OCI-LY3 (cell line): ENCODE data around the gene NUSAP1.

Experiments
- H2AFZ ChIP-seq: fragments of 200-600, 300-600 bp; shearing (Covaris generic); 2 replicates; pipeline ENCODE4 v1.6.0; 2014; ENCODE audit warnings: antibody characterized with exemption, low read depth, low read length
- H3K27ac ChIP-seq: fragments of 200-600, 300-600 bp; sonication (generic); 2 replicates; pipeline ENCODE4 v1.5.1; 2014; ENCODE audit warnings: mild to moderate bottlenecking, low read length, moderate library complexity, mixed read lengths
- H3K27me3 ChIP-seq: fragments of 200-600, 300-600 bp; sonication (generic); 2 replicates; pipeline ENCODE4 v1.6.1; 2014; ENCODE audit warnings: low read depth, low read length, mixed read lengths
- H3K36me3 ChIP-seq: fragments of 200-600, 300-600 bp; sonication (generic); replicated peaks from 2 replicates; pipeline ENCODE3; 2014; ENCODE audit warnings: low read depth, low read length, mixed read lengths
- H3K4me1 ChIP-seq: fragments of 300-600, 200-600 bp; sonication (generic); 2 replicates; pipeline ENCODE4 v1.6.1; 2014; ENCODE audit warnings: low read length, mixed read lengths
- H3K4me2 ChIP-seq: fragments of 200-600, 300-600 bp; sonication (generic); 2 replicates; pipeline ENCODE4 v1.6.1; 2014; ENCODE audit warnings: low read length, mixed read lengths
- H3K4me3 ChIP-seq: fragments of 300-600, 200-600 bp; sonication (generic); 2 replicates; pipeline ENCODE4 v1.5.1; 2014; ENCODE audit warnings: antibody characterized with exemption, mild to moderate bottlenecking, low read length, moderate library complexity
- H3K79me2 ChIP-seq: fragments of 300-600, 200-600 bp; shearing (Covaris generic); 2 replicates; pipeline ENCODE4 v1.6.1; 2014; ENCODE audit warnings: mild to moderate bottlenecking, low read length, mixed read lengths
- H3K9ac ChIP-seq: fragments of 300-600, 200-600 bp; shearing (Covaris generic); 2 replicates; pipeline ENCODE4 v1.6.0; 2014; ENCODE audit warnings: mild to moderate bottlenecking, low read length, moderate library complexity
- H3K9me3 ChIP-seq: fragments of 200-600, 300-600 bp; shearing (Covaris generic); 2 replicates; pipeline ENCODE4 v1.6.1; 2014; ENCODE audit warnings: low read length, mixed read lengths; ENCODE audit not compliant: insufficient read depth
- H4K20me1 ChIP-seq: fragments of 200-600, 300-600 bp; sonication (generic); 2 replicates; pipeline ENCODE4 v1.6.1; 2016; ENCODE audit warnings: low read length, mixed read lengths; ENCODE audit not compliant: insufficient read depth
- CTCF ChIP-seq: fragments of 200-600, 300-600 bp; sonication (generic); IDR thresholded peaks from 2 replicates; pipeline ENCODE4 v1.5.1; 2014; ENCODE audit warnings: antibody characterized with exemption, low read length, low read depth
- EZH2phosphoT487 ChIP-seq: fragments of 200-600 bp; shearing (Covaris generic); IDR thresholded peaks from 2 replicates; pipeline ENCODE4 v1.6.1; 2018; ENCODE audit warnings: antibody characterized with exemption, mixed run types, low read depth

NUSAP1 gene

GRCh38 chr15:41407341-41407740 lies 74.7 kb downstream of the NUSAP1 start:
- Histone ChIP-seq H3K27me3 (no peaks in the 10 kb centered on the region), H3K27ac (no peak overlapping the region), H3K4me3 (no peak overlapping the region), H3K4me2 (peak overlapping the region; percentile 39), H3K9me3 (no peaks in the 10 kb centered on the region), H3K4me1 (peaks cover 11% of the 10 kb centered on the region), H4K20me1 (no peaks in the 10 kb centered on the region), H3K79me2 (peaks cover 9% of the 10 kb centered on the region), H3K9ac (no peak overlapping the region), H2AFZ (peak overlapping the region; percentile 27; the same call in 1 of the 2 replicates), H3K36me3 (no peaks in the 10 kb centered on the region)
- TF ChIP-seq EZH2phosphoT487 (no peak), CTCF (no peak)

GRCh38 chr15:41408234-41408641 lies 75.6 kb downstream of the NUSAP1 start:
- Histone ChIP-seq H3K79me2 (peaks cover 4% of the 10 kb centered on the region), H3K36me3 (no peaks in the 10 kb centered on the region), H3K9me3 (no peaks in the 10 kb centered on the region), H3K27ac (no peak overlapping the region), H3K4me2 (no peak overlapping the region), H3K4me1 (peaks cover 7% of the 10 kb centered on the region), H3K4me3 (no peak overlapping the region), H3K9ac (no peak overlapping the region), H3K27me3 (no peaks in the 10 kb centered on the region), H2AFZ (no peak overlapping the region), H4K20me1 (no peaks in the 10 kb centered on the region)
- TF ChIP-seq CTCF (no peak), EZH2phosphoT487 (no peak)

- no peak overlapping the region for H3K4me2 ChIP-seq
- no peaks in the 10 kb centered on the region for H4K20me1 ChIP-seq
- no peaks in the 10 kb centered on the region for H3K27me3 ChIP-seq
- TF ChIP-seq EZH2phosphoT487 (no peak), CTCF (no peak)
- H3K79me2 ChIP-seq, result peaks cover 8% of the 10 kb centered on the region
- H3K4me3 ChIP-seq, result no peak overlapping the region
- no peaks in the 10 kb centered on the region for H3K9me3 ChIP-seq
- no peak overlapping the region for H2AFZ ChIP-seq
- peaks cover 3% of the 10 kb centered on the region for H3K36me3 ChIP-seq
- H3K27ac ChIP-seq, result no peak overlapping the region
- H3K4me1 ChIP-seq, result peaks cover 9% of the 10 kb centered on the region
- H3K9ac ChIP-seq, result no peak overlapping the region
Observed at GRCh38 chr15:41411031-41411430, 78.3 kb downstream of the NUSAP1 start.

GRCh38 chr15:41411441-41411840 lies 78.8 kb downstream of the NUSAP1 start:
- peaks cover 3% of the 10 kb centered on the region for H3K36me3 ChIP-seq
- H3K27me3 ChIP-seq, result no peaks in the 10 kb centered on the region
- TF ChIP-seq EZH2phosphoT487 (no peak), CTCF (no peak)
- no peak overlapping the region for H2AFZ ChIP-seq
- peaks cover 12% of the 10 kb centered on the region for H3K79me2 ChIP-seq
- no peak overlapping the region for H3K4me2 ChIP-seq
- no peak overlapping the region for H3K9ac ChIP-seq
- no peak overlapping the region for H3K4me3 ChIP-seq
- no peak overlapping the region for H3K27ac ChIP-seq
- H3K4me1 ChIP-seq, result peaks cover 9% of the 10 kb centered on the region
- H3K9me3 ChIP-seq, result no peaks in the 10 kb centered on the region
- no peaks in the 10 kb centered on the region for H4K20me1 ChIP-seq
